Erythroblast (primary cell): Measurements from ENCODE around the gene PRKAR1B.

Source experiments
- DNase-seq, 2 experiments: peaks; one replicate each; lab custom pipeline; 2025; lab: John Stamatoyannopoulos, UW
- GATA1 ChIP-seq: IDR thresholded peaks from 2 replicates; pipeline ENCODE4 v1.6.1; 2011; ENCODE audit warnings: low read depth, mild to moderate bottlenecking, control low read depth, low read length, moderate library complexity
- POLR2A ChIP-seq: IDR thresholded peaks from 2 replicates; pipeline ENCODE4 v1.6.1; 2011; ENCODE audit warnings: mild to moderate bottlenecking, low read length

The PRKAR1B gene

GRCh38 chr7:509426-510130 lies 217.5 kb downstream of the PRKAR1B start:
- DNase-seq = no peak

GRCh38 chr7:508461-509170 lies 218.5 kb downstream of the PRKAR1B start:
- no peak for TF ChIP-seq POLR2A
- TF ChIP-seq GATA1 = no peak
- DNase-seq = no peak

More at GRCh38 chr7:509426-510130, 217.5 kb downstream of the PRKAR1B start:
- no peak for TF ChIP-seq POLR2A
- TF ChIP-seq GATA1 = no peak

GRCh38 chr7:507623-508300 lies 219.3 kb downstream of the PRKAR1B start:
- no peak for DNase-seq
- TF ChIP-seq POLR2A = no peak

GRCh38 chr7:506921-507622 lies 220.0 kb downstream of the PRKAR1B start:
- TF ChIP-seq POLR2A (no peak), GATA1 (no peak)

GRCh38 chr7:506391-506831 lies 220.7 kb downstream of the PRKAR1B start:
- TF ChIP-seq GATA1 = no peak
- TF ChIP-seq POLR2A = no peak
- DNase-seq = no peak

More at GRCh38 chr7:506921-507622, 220.0 kb downstream of the PRKAR1B start:
- no peak for DNase-seq

GRCh38 chr7:505171-505570 lies 221.9 kb downstream of the PRKAR1B start:
- DNase-seq = no peak
- TF ChIP-seq POLR2A (no peak), GATA1 (no peak)

GRCh38 chr7:504221-505111 lies 222.6 kb downstream of the PRKAR1B start:
- TF ChIP-seq POLR2A (no peak), GATA1 (no peak)
- DNase-seq = no peak

GRCh38 chr7:503575-504111 lies 223.4 kb downstream of the PRKAR1B start:
- TF ChIP-seq GATA1 = no peak
- no peak for TF ChIP-seq POLR2A
- DNase-seq = no peak

GRCh38 chr7:502296-502695 lies 224.8 kb downstream of the PRKAR1B start:
- no peak for TF ChIP-seq GATA1
- no peak for DNase-seq

- TF ChIP-seq GATA1 (no peak), POLR2A (no peak)
- DNase-seq = no peak
Measured at GRCh38 chr7:501526-501925, 225.6 kb downstream of the PRKAR1B start.

GRCh38 chr7:500521-501420 lies 226.3 kb downstream of the PRKAR1B start:
- TF ChIP-seq GATA1 (no peak), POLR2A (no peak)

GRCh38 chr7:499853-500485 lies 227.1 kb downstream of the PRKAR1B start:
- TF ChIP-seq GATA1 (no peak), POLR2A (no peak)

More at GRCh38 chr7:500521-501420, 226.3 kb downstream of the PRKAR1B start:
- DNase-seq = no peak

More at GRCh38 chr7:499853-500485, 227.1 kb downstream of the PRKAR1B start:
- no peak for DNase-seq
